ENCODE data around the gene DRC3. TPM values are rescaled to one million over a fixed set of nuclear protein-coding genes. Genes with fewer than 3 reads are reported as not detected.

DRC3 gene
- total RNA-seq, 1 experiment from 2014 or later: 0.68 TPM

DNA sequence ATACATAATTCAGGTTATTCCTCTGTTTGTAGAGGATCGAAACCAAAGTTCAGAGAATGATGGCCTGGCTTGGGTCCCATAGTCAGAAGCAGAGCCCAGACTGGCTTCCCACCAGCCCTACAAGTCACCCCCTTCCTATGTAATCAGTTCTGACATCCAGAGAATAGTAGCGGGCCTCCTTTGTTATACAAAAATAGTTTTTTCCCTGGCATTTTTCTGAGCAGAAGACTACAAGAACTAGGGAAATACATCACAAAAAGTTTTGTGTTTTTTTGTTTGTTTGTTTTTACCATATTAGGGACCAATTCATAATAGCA is 47.1 kb downstream of the DRC3 start:
- H3K27ac Mint-ChIP-seq: no peak overlapping the region
- Histone ChIP-seq H3K9me3 (ENCODE audit: control insufficient read depth, low read depth, low read length) (no peaks in the 10 kb centered on the region), H2BK20ac (ENCODE audit: low read depth, low read length, poor library complexity, severe bottlenecking) (no peak overlapping the region), H3K56ac (ENCODE audit: insufficient read length, low read depth, low read length) (no peak overlapping the region), H3K27ac (ENCODE audit: insufficient read length, low read depth, low read length) (no peak overlapping the region), H3T11ph (ENCODE audit: low read length) (no peak overlapping the region), H3K23ac (ENCODE audit: insufficient read length, low read depth, low read length) (no peak overlapping the region), H3K27me3 (ENCODE audit: insufficient read depth, low read length) (no peaks in the 10 kb centered on the region), H3K4me2 (ENCODE audit: insufficient read depth, insufficient read length, low read length) (no peak overlapping the region), H3K18ac (ENCODE audit: insufficient read length, low read depth, low read length) (no peak overlapping the region), H2BK5ac (ENCODE audit: insufficient read length, low read length) (no peak overlapping the region), H3K4ac (ENCODE audit: low read depth, low read length) (no peak overlapping the region), H4K20me1 (ENCODE audit: control insufficient read depth, insufficient read depth, insufficient read length) (no peaks in the 10 kb centered on the region), H3K79me1 (ENCODE audit: insufficient read depth, low read depth, low read length, poor library complexity, severe bottlenecking) (no peaks in the 10 kb centered on the region), H4K91ac (ENCODE audit: insufficient read length, low read depth, low read length) (no peak overlapping the region), H3K4me1 (ENCODE audit: insufficient read depth, low read length) (no peaks in the 10 kb centered on the region), H2BK12ac (ENCODE audit: insufficient read length, low read depth, low read length) (no peak overlapping the region), H4K5ac (ENCODE audit: insufficient read length, low read depth, low read length) (no peak overlapping the region), H4K8ac (replicated peaks; ENCODE audit: insufficient read length, low read depth, low read length) (no peak overlapping the region), H2AK5ac (ENCODE audit: insufficient read length, low read length) (no peak overlapping the region), H2BK120ac (ENCODE audit: low read depth, low read length, poor library complexity, severe bottlenecking) (no peak overlapping the region), H2BK15ac (ENCODE audit: low read depth, low read length) (no peak overlapping the region), H3K9ac (ENCODE audit: extremely low read depth, insufficient read length, low read length) (no peak overlapping the region), H3K14ac (ENCODE audit: insufficient read depth, low read length) (no peak overlapping the region), H3K23me2 (ENCODE audit: insufficient read length, low read depth, low read length, poor library complexity, severe bottlenecking) (no peaks in the 10 kb centered on the region), H2AFZ (ENCODE audit: low read length) (no peak overlapping the region), H3K79me2 (ENCODE audit: insufficient read depth, low read length) (no peaks in the 10 kb centered on the region)
- no peaks in the 10 kb centered on the region for H3K9me3 Mint-ChIP-seq
- no peak for TF ChIP-seq CTCF (conservative IDR thresholded peaks at IDR 0.05)
- no peaks in the 10 kb centered on the region for H3K27me3 Mint-ChIP-seq (ENCODE audit: low read depth)
- WGBS (ENCODE audit: extremely low coverage, insufficient read length, low lambda C conversion rate): no CpG with 5 or more reads among the region's 2 CpGs
- H3K36me3 Mint-ChIP-seq (ENCODE audit: insufficient read depth in 1 of 3, low read depth in 3 of 3): 0 out of 7 replicates have a peak, but pooled peaks cover 0 to 6% (median 4%) of the 10 kb centered on the region in 3 experiments
- no peak for DNase-seq
- H3K4me1 Mint-ChIP-seq: peaks cover 7 to 10% of the 10 kb centered on the region in 2 experiments
- no peak overlapping the region for H3K4me3 Mint-ChIP-seq
